Spleen (tissue), 11 donors: Measurements from ENCODE around the gene CDC14B. TPM values are rescaled to one million over a fixed set of nuclear protein-coding genes. Genes with fewer than 3 reads are reported as not detected.

ENCODE experiments used
- DNase-seq: peaks from one replicate; pipeline ENCODE4 v3.0.0-alpha.2; 2020
- H3K27ac ChIP-seq, 8 donors: fragments of 200-600 bp; sonication (generic) in 7 of 8; 1 replicate in 4 of 8; 2 replicates in 4 of 8; pipeline versions ENCODE4 v1.5.0 to v1.8.0; 2016 to 2021; ENCODE audit warnings: inconsistent platforms in 4 of 8, mild to moderate bottlenecking in 4 of 8, moderate library complexity in 1 of 8
- H3K27me3 ChIP-seq, 7 donors: fragments of 200-600 bp; sonication (generic) in 6 of 7; replicated peaks in 1 of 7; 1 replicate in 4 of 7; 2 replicates in 3 of 7; pipeline versions ENCODE4 v1.5.0 to v1.8.0; 2016 to 2021; ENCODE audit warnings: inconsistent platforms in 3 of 7, mild to moderate bottlenecking in 1 of 7
- H3K36me3 ChIP-seq, 6 donors: fragments of 200-600 bp; sonication (generic) in 5 of 6; 1 replicate in 4 of 6; 2 replicates in 2 of 6; pipeline versions ENCODE4 v1.5.0 to v1.8.0; 2016 to 2021; ENCODE audit warnings: inconsistent platforms in 2 of 6
- H3K4me1 ChIP-seq, 6 donors: fragments of 200-600 bp; sonication (generic) in 5 of 6; 1 replicate in 3 of 6; 2 replicates in 3 of 6; pipeline versions ENCODE4 v1.5.0 to v1.8.0; 2016 to 2021; ENCODE audit warnings: inconsistent platforms in 3 of 6
- H3K4me3 ChIP-seq, 8 donors: fragments of 200-600 bp; sonication (generic) in 7 of 8; 1 replicate in 4 of 8; 2 replicates in 4 of 8; pipeline versions ENCODE4 v1.5.0 to v1.8.0; 2016 to 2021; ENCODE audit warnings: inconsistent platforms in 4 of 8, mild to moderate bottlenecking in 4 of 8, moderate library complexity in 2 of 8
- H3K9me3 ChIP-seq, 8 donors: fragments of 200-600 bp; sonication (generic) in 7 of 8; 1 replicate in 4 of 8; 2 replicates in 4 of 8; pipeline versions ENCODE4 v1.5.0 to v1.8.0; 2016 to 2021; ENCODE audit warnings: inconsistent platforms in 4 of 8
- CTCF ChIP-seq, 11 experiments: fragments of 200-600 bp in 7 of 11; fragments of 450-650 bp in 4 of 11; sonication (generic) in 4 of 11; IDR thresholded peaks in 8 of 11; conservative IDR thresholded peaks in 3 of 11; 1 replicate in 7 of 11; 2 replicates in 4 of 11; pipeline versions ENCODE4 v1.4.0 to v1.8.0; 2016 to 2021; ENCODE audit warnings: antibody characterized with exemption in 11 of 11, inconsistent platforms in 4 of 11, mild to moderate bottlenecking in 1 of 11
- POLR2A ChIP-seq, 3 donors: fragments of 450-650 bp; IDR thresholded peaks; one replicate each; pipeline ENCODE4 v1.5.1; 2017; ENCODE audit warnings: antibody characterized with exemption in 3 of 3, mild to moderate bottlenecking in 1 of 3
- POLR2AphosphoS5 ChIP-seq, 3 donors: sonication (generic); formaldehyde crosslinking; IDR thresholded peaks; one replicate each; pipeline ENCODE4 v1.5.1; 2017; ENCODE audit warnings: antibody characterized with exemption in 3 of 3
- WGBS, 5 donors: extraction: QIAGEN DNeasy Blood & Tissue Kit in 3 of 5; methylation state at CpG; one replicate each; pipeline versions ENCODE4 v1.1.5 to v1.1.7; 2013 to 2018; 5-methylcytosine and 5-hydroxymethylcytosine counted together
- intact Hi-C: fragments of 100-400 bp; cut with DNase I; formaldehyde crosslinking; loops from one replicate; pipeline ENCODE4 v1.15.0; 2023; ENCODE audit warnings: low total_unique reads
- polyA plus RNA-seq, 3 donors: library from polyadenylated mRNA; stranded (reverse); fragments of 200-250 nt; gene quantifications; one replicate each; pipeline ENCODE4 v1.2.1, GENCODE V29; 2013
- total RNA-seq, 7 donors: library from RNA; depleted of rRNA in 3 of 7; stranded (reverse); fragments of >200 nt in 3 of 7; fragmentation: NEBNext Ultra II Directional in 4 of 7; extraction: Animal tissue kit (Norgen Biotek cat#: 25700) in 4 of 7; gene quantifications; one replicate each; pipeline versions ENCODE4 v1.1.0 to v1.2.1, GENCODE V29; 2016 to 2021
- donor health status: healthy with polysubstance abuse.
- donor health status: DM: no; HTN: no; CAD: no; lungs with moderate emphysema.
- donor health status: DM: no; HTN: no; CAD: no.
- donor health status: Bipolar disorder and iron deficiency.
- donor health status: healthy.
- donor health status: DM: no; HTN: no; CAD: no.
- donor health status: DM: yes; HTN: yes; CAD: no.

Gene CDC14B
- total and polyA plus RNA-seq, 10 donors, result 1.3 to 10.0 (median 5.8) TPM

GRCh38 chr9:96462541-96462940 is 157.1 kb downstream of the CDC14B start:
- H3K9me3 ChIP-seq, result no peaks in the 10 kb centered on the region
- H3K27me3 ChIP-seq, result no peaks in the 10 kb centered on the region
- no peak for DNase-seq
- WGBS, 5 donors, result 87 to 98% (median 94%) methylated on average over 6 of the region's 6 CpGs
- TF ChIP-seq POLR2AphosphoS5 (IDR thresholded peaks at IDR 0.05) (no peak), CTCF (IDR thresholded peaks at IDR 0.05 in 8 of 11, conservative IDR thresholded peaks at IDR 0.05 in 3 of 11) (no peak), POLR2A (IDR thresholded peaks at IDR 0.05) (no peak)
- H3K27ac ChIP-seq, result no peak overlapping the region
- intact Hi-C loops, result no loop called here
- peaks cover 0 to 45% (median 4%) of the 10 kb centered on the region in 6 donors for H3K36me3 ChIP-seq
- no peaks in the 10 kb centered on the region for H3K4me1 ChIP-seq
- H3K4me3 ChIP-seq, result no peak overlapping the region

GRCh38 chr9:96461336-96461735 is 158.3 kb downstream of the CDC14B start:
- no peak for DNase-seq
- no peaks in the 10 kb centered on the region for H3K27me3 ChIP-seq
- H3K9me3 ChIP-seq, result no peaks in the 10 kb centered on the region
- intact Hi-C loops, result no loop called here
- no peak overlapping the region for H3K27ac ChIP-seq
- WGBS, 5 donors, result 88 to 97% (median 92%) methylated on average over 8 of the region's 8 CpGs
- peaks cover 0 to 35% (median 0%) of the 10 kb centered on the region in 6 donors for H3K36me3 ChIP-seq
- no peaks in the 10 kb centered on the region for H3K4me1 ChIP-seq
- no peak overlapping the region for H3K4me3 ChIP-seq
- TF ChIP-seq POLR2AphosphoS5 (IDR thresholded peaks at IDR 0.05) (no peak), POLR2A (IDR thresholded peaks at IDR 0.05) (no peak), CTCF (IDR thresholded peaks at IDR 0.05 in 8 of 11, conservative IDR thresholded peaks at IDR 0.05 in 3 of 11) (no peak)

GRCh38 chr9:96460882-96461281 is 158.8 kb downstream of the CDC14B start:
- DNase-seq, result no peak
- H3K27ac ChIP-seq, result no peak overlapping the region
- no peak overlapping the region for H3K4me3 ChIP-seq
- TF ChIP-seq POLR2AphosphoS5 (IDR thresholded peaks at IDR 0.05) (no peak), CTCF (IDR thresholded peaks at IDR 0.05 in 8 of 11, conservative IDR thresholded peaks at IDR 0.05 in 3 of 11) (no peak), POLR2A (IDR thresholded peaks at IDR 0.05) (no peak)
- intact Hi-C loops, result no loop called here
- H3K36me3 ChIP-seq, result peaks cover 0 to 30% (median 0%) of the 10 kb centered on the region in 6 donors
- no peaks in the 10 kb centered on the region for H3K27me3 ChIP-seq
- no peaks in the 10 kb centered on the region for H3K9me3 ChIP-seq
- no peaks in the 10 kb centered on the region for H3K4me1 ChIP-seq

- Histone ChIP-seq H3K36me3 (peaks cover 0 to 26% (median 0%) of the 10 kb centered on the region in 6 donors), H3K9me3 (no peaks in the 10 kb centered on the region), H3K4me3 (no peak overlapping the region), H3K27ac (no peak overlapping the region), H3K27me3 (no peaks in the 10 kb centered on the region), H3K4me1 (no peaks in the 10 kb centered on the region)
- no peak for DNase-seq
- WGBS, 5 donors, result 94 to 96% (median 94%) methylated on average over 5 of the region's 5 CpGs
- TF ChIP-seq POLR2A (IDR thresholded peaks at IDR 0.05), result no peak
- intact Hi-C loops, result no loop called here
Measured at GRCh38 chr9:96460470-96460869, 159.2 kb downstream of the CDC14B start.
